ENCODE measurements around the gene KCNK5.

The KCNK5 gene

DNA sequence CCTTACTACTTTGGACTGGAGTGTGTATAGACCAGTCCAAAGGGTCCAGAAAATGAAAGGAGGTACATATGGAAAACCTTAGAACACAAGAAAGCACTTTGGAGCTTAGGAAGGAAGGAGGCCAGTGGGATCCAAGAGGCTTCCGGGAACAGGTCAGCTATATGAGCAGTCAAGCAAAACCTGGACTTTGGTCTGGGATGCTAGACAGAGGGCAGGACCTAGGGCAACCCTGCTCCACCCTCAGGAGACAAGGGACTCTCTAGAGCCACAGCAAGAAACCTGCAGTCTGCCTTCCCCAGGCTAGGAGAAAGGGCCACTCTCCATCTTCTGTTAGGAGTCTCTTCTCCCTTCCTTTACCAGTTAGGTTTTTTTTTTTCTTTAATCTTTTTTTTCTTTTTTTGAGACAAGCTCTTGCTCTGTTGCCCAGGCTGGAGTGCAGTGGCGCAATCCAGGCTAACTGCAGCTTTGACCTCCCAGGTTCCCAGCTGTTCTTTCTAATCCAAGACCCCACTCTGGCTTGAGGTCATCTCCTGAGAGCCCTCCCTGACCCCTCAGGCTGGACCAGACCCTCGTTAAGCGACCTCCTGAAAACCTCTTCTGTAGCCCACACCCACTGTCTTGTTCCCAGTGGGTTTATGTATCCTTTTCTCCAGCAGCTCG lies 4.6 kb downstream of the KCNK5 start:
- ATAC-seq (ENCODE audit: insufficient read depth, low read depth) (no peak), DNase-seq (no peak)
- Histone ChIP-seq H3K79me2 (ENCODE audit: insufficient read depth, low read length) (no peaks in the 10 kb centered on the region), H4K20me1 (ENCODE audit: insufficient read depth, low read length) (no peaks in the 10 kb centered on the region), H2AFZ (ENCODE audit: low read depth, low read length) (no peak overlapping the region), H3K4me1 (ENCODE audit: insufficient read depth, low read length) (no peaks in the 10 kb centered on the region), H3K27me3 (ENCODE audit: insufficient read depth, low read length, poor library complexity) (peaks cover 34% of the 10 kb centered on the region), H3K36me3 (ENCODE audit: insufficient read depth, low read length) (no peaks in the 10 kb centered on the region), H3K27ac (ENCODE audit: low read length) (no peak overlapping the region), H3K4me2 (ENCODE audit: insufficient read depth, low read length) (no peak overlapping the region), H3K9ac (ENCODE audit: low read depth, low read length) (no peak overlapping the region), H3K4me3 (ENCODE audit: low read depth in 1 of 2, low read length in 2 of 2) (no peak overlapping the region), H3K9me3 (ENCODE audit: insufficient read depth, low read length, severe bottlenecking) (no peaks in the 10 kb centered on the region)
- TF ChIP-seq EZH2 (IDR thresholded peaks at IDR 0.05; ENCODE audit: borderline replicate concordance, low read depth, low read length, severe bottlenecking), result no peak

DNA sequence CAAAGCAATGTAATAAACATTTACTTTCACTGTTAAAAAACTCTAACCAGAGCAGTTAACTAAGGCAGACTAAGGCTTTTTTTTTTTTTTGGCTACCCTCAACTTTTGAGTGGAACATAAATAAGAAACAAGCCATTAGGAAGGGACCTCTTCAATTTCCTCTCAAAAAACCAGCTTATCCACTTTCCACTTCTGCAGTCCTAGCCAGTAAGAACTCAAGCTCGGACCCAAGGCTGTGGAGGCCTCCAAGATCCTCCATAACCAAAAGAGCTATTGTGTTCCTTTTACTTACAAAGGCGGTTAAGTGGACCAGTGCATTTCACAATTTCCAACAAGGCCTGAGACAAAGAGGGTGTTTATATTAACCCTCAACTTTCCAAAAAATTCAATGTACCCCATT lies 5.3 kb downstream of the KCNK5 start:
- ATAC-seq (ENCODE audit: insufficient read depth, low read depth) (no peak), DNase-seq (no peak)
- no peaks in the 10 kb centered on the region for H4K20me1 ChIP-seq (ENCODE audit: insufficient read depth, low read length)
- H3K4me1 ChIP-seq (ENCODE audit: insufficient read depth, low read length), result no peaks in the 10 kb centered on the region
- no peak overlapping the region for H3K4me2 ChIP-seq (ENCODE audit: insufficient read depth, low read length)
- H2AFZ ChIP-seq (ENCODE audit: low read depth, low read length), result no peak overlapping the region
- no peak overlapping the region for H3K27ac ChIP-seq (ENCODE audit: low read length)
- no peaks in the 10 kb centered on the region for H3K36me3 ChIP-seq (ENCODE audit: insufficient read depth, low read length)
- H3K4me3 ChIP-seq (ENCODE audit: low read depth in 1 of 2, low read length in 2 of 2), result no peak overlapping the region
- H3K9me3 ChIP-seq (ENCODE audit: insufficient read depth, low read length, severe bottlenecking), result no peaks in the 10 kb centered on the region
- peaks cover 29% of the 10 kb centered on the region for H3K27me3 ChIP-seq (ENCODE audit: insufficient read depth, low read length, poor library complexity)
- H3K79me2 ChIP-seq (ENCODE audit: insufficient read depth, low read length), result no peaks in the 10 kb centered on the region
- TF ChIP-seq, protein P1, sequence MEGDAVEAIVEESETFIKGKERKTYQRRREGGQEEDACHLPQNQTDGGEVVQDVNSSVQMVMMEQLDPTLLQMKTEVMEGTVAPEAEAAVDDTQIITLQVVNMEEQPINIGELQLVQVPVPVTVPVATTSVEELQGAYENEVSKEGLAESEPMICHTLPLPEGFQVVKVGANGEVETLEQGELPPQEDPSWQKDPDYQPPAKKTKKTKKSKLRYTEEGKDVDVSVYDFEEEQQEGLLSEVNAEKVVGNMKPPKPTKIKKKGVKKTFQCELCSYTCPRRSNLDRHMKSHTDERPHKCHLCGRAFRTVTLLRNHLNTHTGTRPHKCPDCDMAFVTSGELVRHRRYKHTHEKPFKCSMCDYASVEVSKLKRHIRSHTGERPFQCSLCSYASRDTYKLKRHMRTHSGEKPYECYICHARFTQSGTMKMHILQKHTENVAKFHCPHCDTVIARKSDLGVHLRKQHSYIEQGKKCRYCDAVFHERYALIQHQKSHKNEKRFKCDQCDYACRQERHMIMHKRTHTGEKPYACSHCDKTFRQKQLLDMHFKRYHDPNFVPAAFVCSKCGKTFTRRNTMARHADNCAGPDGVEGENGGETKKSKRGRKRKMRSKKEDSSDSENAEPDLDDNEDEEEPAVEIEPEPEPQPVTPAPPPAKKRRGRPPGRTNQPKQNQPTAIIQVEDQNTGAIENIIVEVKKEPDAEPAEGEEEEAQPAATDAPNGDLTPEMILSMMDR (IDR thresholded peaks at IDR 0.05; ENCODE audit: borderline replicate concordance, extremely low read depth, low read length, poor library complexity, severe bottlenecking), result no peak
- no peak for TF ChIP-seq EZH2 (IDR thresholded peaks at IDR 0.05; ENCODE audit: borderline replicate concordance, low read depth, low read length, severe bottlenecking)
- H3K9ac ChIP-seq (ENCODE audit: low read depth, low read length), result no peak overlapping the region

DNA sequence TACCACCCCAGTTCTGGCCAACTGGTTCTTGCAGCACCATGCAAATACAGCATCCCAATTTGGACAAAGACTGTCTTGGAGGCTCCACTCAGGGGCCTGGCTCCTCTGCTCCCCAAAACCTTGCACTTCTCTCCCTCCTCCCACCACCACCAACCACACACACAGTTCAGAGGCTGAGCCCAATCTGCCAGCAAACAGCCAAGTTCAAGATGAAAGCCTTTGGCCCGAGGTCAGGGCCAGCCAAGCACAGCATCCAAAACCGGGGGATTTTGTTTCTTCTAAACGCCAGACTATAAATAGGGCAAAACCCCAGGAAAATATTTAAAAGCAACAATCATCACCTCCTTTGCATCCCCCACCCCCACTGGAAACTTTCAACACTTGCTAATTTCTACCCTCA lies 5.7 kb downstream of the KCNK5 start:
- ATAC-seq (ENCODE audit: insufficient read depth, low read depth), result no peak
- Histone ChIP-seq H3K27ac (ENCODE audit: low read length) (no peak overlapping the region), H3K9ac (ENCODE audit: low read depth, low read length) (no peak overlapping the region), H2AFZ (ENCODE audit: low read depth, low read length) (no peak overlapping the region), H3K36me3 (ENCODE audit: insufficient read depth, low read length) (no peaks in the 10 kb centered on the region), H4K20me1 (ENCODE audit: insufficient read depth, low read length) (no peaks in the 10 kb centered on the region), H3K4me3 (ENCODE audit: low read depth in 1 of 2, low read length in 2 of 2) (no peak overlapping the region), H3K9me3 (ENCODE audit: insufficient read depth, low read length, severe bottlenecking) (no peaks in the 10 kb centered on the region), H3K4me2 (ENCODE audit: insufficient read depth, low read length) (no peak overlapping the region), H3K79me2 (ENCODE audit: insufficient read depth, low read length) (no peaks in the 10 kb centered on the region), H3K27me3 (ENCODE audit: insufficient read depth, low read length, poor library complexity) (peaks cover 26% of the 10 kb centered on the region), H3K4me1 (ENCODE audit: insufficient read depth, low read length) (no peaks in the 10 kb centered on the region)
- TF ChIP-seq, protein P1 (IDR thresholded peaks at IDR 0.05; ENCODE audit: borderline replicate concordance, extremely low read depth, low read length, poor library complexity, severe bottlenecking), result no peak
- no peak for TF ChIP-seq EZH2 (IDR thresholded peaks at IDR 0.05; ENCODE audit: borderline replicate concordance, low read depth, low read length, severe bottlenecking)
- no peak for DNase-seq

DNA sequence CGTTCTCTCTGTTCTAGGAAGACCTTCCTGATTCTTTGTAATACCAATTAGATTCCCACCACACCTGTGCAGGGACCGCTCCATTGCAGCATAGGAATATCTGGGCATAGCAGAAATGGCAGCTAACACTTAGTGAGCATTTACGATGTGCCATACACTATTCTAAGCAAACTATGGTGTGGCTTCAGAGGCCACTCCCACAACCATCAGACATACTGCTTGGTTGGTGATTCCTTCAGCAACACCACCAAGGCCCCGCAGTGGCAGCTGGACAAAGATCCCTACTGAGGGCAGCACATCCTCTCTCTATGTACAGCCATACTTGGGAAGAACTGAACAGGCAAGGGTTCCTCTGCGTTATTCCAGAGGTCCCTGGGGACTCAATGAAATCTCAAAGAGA lies 6.2 kb downstream of the KCNK5 start:
- no peaks in the 10 kb centered on the region for H4K20me1 ChIP-seq (ENCODE audit: insufficient read depth, low read length)
- no peak overlapping the region for H3K4me3 ChIP-seq (ENCODE audit: low read depth in 1 of 2, low read length in 2 of 2)
- H3K9ac ChIP-seq (ENCODE audit: low read depth, low read length), result no peak overlapping the region
- TF ChIP-seq, protein P1 (IDR thresholded peaks at IDR 0.05; ENCODE audit: borderline replicate concordance, extremely low read depth, low read length, poor library complexity, severe bottlenecking), result no peak
- no peak for TF ChIP-seq EZH2 (IDR thresholded peaks at IDR 0.05; ENCODE audit: borderline replicate concordance, low read depth, low read length, severe bottlenecking)
- no peak overlapping the region for H2AFZ ChIP-seq (ENCODE audit: low read depth, low read length)
- H3K27ac ChIP-seq (ENCODE audit: low read length), result no peak overlapping the region
- DNase-seq (no peak), ATAC-seq (ENCODE audit: insufficient read depth, low read depth) (no peak)
- no peaks in the 10 kb centered on the region for H3K79me2 ChIP-seq (ENCODE audit: insufficient read depth, low read length)
- peaks cover 21% of the 10 kb centered on the region for H3K27me3 ChIP-seq (ENCODE audit: insufficient read depth, low read length, poor library complexity)
- H3K4me1 ChIP-seq (ENCODE audit: insufficient read depth, low read length), result no peaks in the 10 kb centered on the region
- H3K36me3 ChIP-seq (ENCODE audit: insufficient read depth, low read length), result no peaks in the 10 kb centered on the region
- H3K4me2 ChIP-seq (ENCODE audit: insufficient read depth, low read length), result no peak overlapping the region
- H3K9me3 ChIP-seq (ENCODE audit: insufficient read depth, low read length, severe bottlenecking), result no peaks in the 10 kb centered on the region
